ENCODE measurements around the gene MYH1.
"Not testable (repeated sequence)": the region's sequence is repeated elsewhere in the genome, so short reads cannot be mapped to it uniquely, and the experiment has no call there.

Gene MYH1

GRCh38 chr17:10518271-10519037 is at the start of gene MYH1:
Gene MYH1 (minus strand): TSS chr17:10518542. CDS start chr17:10516642, 1,900 bp downstream.
- DNase-seq, result no peak

GRCh38 chr17:10563991-10564660 is 45.8 kb upstream of the MYH1 start:
- no peak for DNase-seq

- no peak for DNase-seq
Measured at GRCh38 chr17:10558049-10558448, 39.7 kb upstream of the MYH1 start.

- no peak for DNase-seq
Measured at GRCh38 chr17:10557422-10557821, 39.1 kb upstream of the MYH1 start.

- DNase-seq, result no peak
Measured at GRCh38 chr17:10556301-10557005, 38.1 kb upstream of the MYH1 start.

GRCh38 chr17:10550014-10550413 is 31.7 kb upstream of the MYH1 start:
- DNase-seq, result no peak

- DNase-seq, result no peak
Measured at GRCh38 chr17:10549096-10549842, 30.9 kb upstream of the MYH1 start, which contains the start of gene MYH2. Gene MYH2 (minus strand): TSS chr17:10549658. CDS start chr17:10547920, 1,738 bp downstream.

- DNase-seq, result no peak
Measured at GRCh38 chr17:10547351-10547750, 29.0 kb upstream of the MYH1 start.

- not testable (repeated sequence) for DNase-seq
Measured at GRCh38 chr17:10543486-10543885, 25.1 kb upstream of the MYH1 start.

GRCh38 chr17:10541179-10541578 is 22.8 kb upstream of the MYH1 start:
- DNase-seq, result not testable (repeated sequence)

- no peak for DNase-seq
Measured at GRCh38 chr17:10532026-10532425, 13.7 kb upstream of the MYH1 start.

- DNase-seq, result no peak
Measured at GRCh38 chr17:10527419-10527818, 9.1 kb upstream of the MYH1 start.

- DNase-seq, result no peak
Measured at GRCh38 chr17:10526517-10526916, 8.2 kb upstream of the MYH1 start.

GRCh38 chr17:10523064-10523463 is 4.7 kb upstream of the MYH1 start:
- no peak for DNase-seq

- no peak for DNase-seq
Measured at GRCh38 chr17:10521949-10522348, 3.6 kb upstream of the MYH1 start.

GRCh38 chr17:10516638-10517037 is 1.7 kb downstream of the MYH1 start:
- no peak for DNase-seq

GRCh38 chr17:10516065-10516464 is 2.3 kb downstream of the MYH1 start:
- DNase-seq, result no peak

GRCh38 chr17:10513299-10514067 is 4.9 kb downstream of the MYH1 start:
- no peak for DNase-seq

- no peak for DNase-seq
Measured at GRCh38 chr17:10512856-10513255, 5.5 kb downstream of the MYH1 start.

- DNase-seq, result no peak
Measured at GRCh38 chr17:10499950-10500349, 18.4 kb downstream of the MYH1 start.

GRCh38 chr17:10492004-10492403 is 26.3 kb downstream of the MYH1 start:
- DNase-seq, result no peak

GRCh38 chr17:10482252-10482651 is 36.1 kb downstream of the MYH1 start:
- no peak for DNase-seq

Measured in stimulated activated CD4-positive, alpha-beta T cell treated with anti-CD3 and anti-CD28 coated beads, Interleukin-4, amount 100 ng/mL, for 24 hours (primary cell).